GM18526 (cell line): ENCODE data around the gene PPP1R13B.

ENCODE experiments used
- POLR2A ChIP-seq: IDR thresholded peaks from 3 replicates; pipeline ENCODE4 v1.6.1; 2011; ENCODE audit not compliant: insufficient read length; ENCODE audit errors: extremely low read depth

The PPP1R13B gene

GRCh38 chr14:103885509-103885932, 38.1 kb upstream of the PPP1R13B start:
- no peak for TF ChIP-seq POLR2A

- no peak for TF ChIP-seq POLR2A
Measured at GRCh38 chr14:103884854-103885253, 37.5 kb upstream of the PPP1R13B start.

GRCh38 chr14:103883263-103883523, 35.8 kb upstream of the PPP1R13B start:
- TF ChIP-seq POLR2A: no peak

GRCh38 chr14:103882503-103883262, 35.3 kb upstream of the PPP1R13B start:
- no peak for TF ChIP-seq POLR2A

- no peak for TF ChIP-seq POLR2A
Measured at GRCh38 chr14:103881268-103882201, 34.2 kb upstream of the PPP1R13B start.

GRCh38 chr14:103880348-103881267, 33.2 kb upstream of the PPP1R13B start:
- TF ChIP-seq POLR2A: no peak

- TF ChIP-seq POLR2A: no peak
Measured at GRCh38 chr14:103879570-103880347, 32.4 kb upstream of the PPP1R13B start.

GRCh38 chr14:103879118-103879569, 31.8 kb upstream of the PPP1R13B start:
- TF ChIP-seq POLR2A: no peak

GRCh38 chr14:103878180-103878579, 30.8 kb upstream of the PPP1R13B start:
- TF ChIP-seq POLR2A: no peak

- no peak for TF ChIP-seq POLR2A
Measured at GRCh38 chr14:103875010-103875409, 27.6 kb upstream of the PPP1R13B start.

GRCh38 chr14:103872481-103873113, 25.2 kb upstream of the PPP1R13B start:
- no peak for TF ChIP-seq POLR2A

- peak; percentile 38 for TF ChIP-seq POLR2A
Measured at GRCh38 chr14:103871596-103872480, 24.5 kb upstream of the PPP1R13B start.
